ENCODE data around the gene CALHM2. TPM values are rescaled to one million over a fixed set of nuclear protein-coding genes. Genes with fewer than 3 reads are reported as not detected.
A peak's percentile ranks its signal among the peaks of the same experiment; 100 is the strongest.

Gene CALHM2
- total and polyA plus RNA-seq, 2 of the 13 experiments (the other 11 are each of a cell fraction or from before 2014, with no cell fraction given) = 0.15 TPM; not detected in 1

- CTCF ChIA-PET (ENCODE audit: low intra/inter-chr PET ratio, low total read pairs) = no interaction called here
- in situ Hi-C loops (cut with HindIII; ENCODE audit: extremely low pct_ligation_motif_present, low pct_unique_long_range_greater_than_20kb) = no loop called here
- H2AFZ ChIP-seq (ENCODE audit: low read length) = no peak overlapping the region
- H3K79me2 ChIP-seq (ENCODE audit: insufficient read depth, low read length) = no peaks in the 10 kb centered on the region
- no peaks in the 10 kb centered on the region for H3K9me3 ChIP-seq (ENCODE audit: low read length)
- no peak overlapping the region for H3K4me2 ChIP-seq (ENCODE audit: low read depth, low read length)
- no peak for TF ChIP-seq ZNF619 (CRISPR knock-in tag; IDR thresholded peaks at IDR 0.05)
- TF ChIP-seq EZH2 (conservative IDR thresholded peaks at IDR 0.05; ENCODE audit: low read depth, low read length) = peak; percentile 74
- 13% methylated on average over 2 of the region's 5 CpGs for WGBS (ENCODE audit: low lambda C conversion rate)
- H3K9ac ChIP-seq (ENCODE audit: insufficient read depth, low read depth, low read length) = no peak overlapping the region
- no peaks in the 10 kb centered on the region for H3K36me3 ChIP-seq (replicated peaks in 1 of 2; ENCODE audit: control insufficient read depth in 1 of 2, insufficient read depth in 2 of 2, low read length in 2 of 2)
- no peaks in the 10 kb centered on the region for H3K4me1 ChIP-seq (ENCODE audit: insufficient read depth, low read length)
- ATAC-seq = no peak; the same call in 2 of the 3 replicates
- no TSS peak for BruUV-seq (replicated peaks)
- H3K4me3 ChIP-seq (replicated peaks in 1 of 3; ENCODE audit: insufficient read depth in 1 of 3, low read depth in 2 of 3, low read length in 3 of 3) = no peak overlapping the region
- no peak for FAIRE-seq
- H3K27ac ChIP-seq (ENCODE audit: extremely low read length, insufficient read depth, low read length) = no peak overlapping the region
- no peak for DNase-seq (ENCODE audit: low spot score)
- peaks cover 8 to 84% of the 10 kb centered on the region in 2 experiments; a peak in 4 of 5 replicates for H3K27me3 ChIP-seq (ENCODE audit: control insufficient read depth in 1 of 2, insufficient read depth in 2 of 2, low read length in 2 of 2)
- intact Hi-C loops (cut with micrococcal nuclease; ENCODE audit: unreplicated experiment) = no loop called here
- POLR2A ChIA-PET = interaction anchor here (0.7 kb wide), 1 partner anchor 12 kb away, joined by 4 read pairs; no protein-coding TSS in a partner anchor
- no peaks in the 10 kb centered on the region for H4K20me1 ChIP-seq (ENCODE audit: insufficient read depth, low read length)
These were observed 40.6 kb upstream of the CALHM2 start for GRCh38 chr10:103492655-103493261.

- intact Hi-C loops (cut with micrococcal nuclease; ENCODE audit: unreplicated experiment) (no loop called here), in situ Hi-C loops (cut with HindIII; ENCODE audit: extremely low pct_ligation_motif_present, low pct_unique_long_range_greater_than_20kb) (no loop called here)
- CTCF ChIA-PET (ENCODE audit: low intra/inter-chr PET ratio, low total read pairs) = no interaction called here
- Histone ChIP-seq H3K27ac (ENCODE audit: extremely low read length, insufficient read depth, low read length) (no peak overlapping the region), H3K4me2 (ENCODE audit: low read depth, low read length) (no peak overlapping the region), H3K36me3 (replicated peaks in 1 of 2; ENCODE audit: control insufficient read depth in 1 of 2, insufficient read depth in 2 of 2, low read length in 2 of 2) (no peaks in the 10 kb centered on the region), H3K4me1 (ENCODE audit: insufficient read depth, low read length) (no peaks in the 10 kb centered on the region), H3K4me3 (replicated peaks in 1 of 3; ENCODE audit: insufficient read depth in 1 of 3, low read depth in 2 of 3, low read length in 3 of 3) (no peak overlapping the region), H3K27me3 (ENCODE audit: control insufficient read depth in 1 of 2, insufficient read depth in 2 of 2, low read length in 2 of 2) (peaks cover 8 to 79% of the 10 kb centered on the region in 2 experiments; a peak in 4 of 5 replicates), H2AFZ (ENCODE audit: low read length) (no peak overlapping the region), H3K9ac (ENCODE audit: insufficient read depth, low read depth, low read length) (no peak overlapping the region), H4K20me1 (ENCODE audit: insufficient read depth, low read length) (no peaks in the 10 kb centered on the region), H3K9me3 (ENCODE audit: low read length) (no peaks in the 10 kb centered on the region), H3K79me2 (ENCODE audit: insufficient read depth, low read length) (no peaks in the 10 kb centered on the region)
- peak; percentile 25 for DNase-seq (ENCODE audit: low spot score)
- BruUV-seq (replicated peaks) = no TSS peak
- POLR2A ChIA-PET = interaction anchor here (0.7 kb wide), 1 partner anchor 13 kb away, joined by 4 read pairs; no protein-coding TSS in a partner anchor
- peak; percentile 31 for ATAC-seq
- no peak for FAIRE-seq
- WGBS (ENCODE audit: low lambda C conversion rate) = 15% methylated on average over 7 of the region's 7 CpGs
- no peak for TF ChIP-seq PRMT3 (CRISPR knock-in tag; IDR thresholded peaks at IDR 0.05; ENCODE audit: borderline replicate concordance, low read depth)
- TF ChIP-seq, protein P1, sequence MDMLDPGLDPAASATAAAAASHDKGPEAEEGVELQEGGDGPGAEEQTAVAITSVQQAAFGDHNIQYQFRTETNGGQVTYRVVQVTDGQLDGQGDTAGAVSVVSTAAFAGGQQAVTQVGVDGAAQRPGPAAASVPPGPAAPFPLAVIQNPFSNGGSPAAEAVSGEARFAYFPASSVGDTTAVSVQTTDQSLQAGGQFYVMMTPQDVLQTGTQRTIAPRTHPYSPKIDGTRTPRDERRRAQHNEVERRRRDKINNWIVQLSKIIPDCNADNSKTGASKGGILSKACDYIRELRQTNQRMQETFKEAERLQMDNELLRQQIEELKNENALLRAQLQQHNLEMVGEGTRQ (IDR thresholded peaks at IDR 0.05; ENCODE audit: low read depth, low read length) = 0 out of 2 replicates have a peak, but pooled peaks have one; percentile 17
- TF ChIP-seq, protein P1 (CRISPR knock-in tag; IDR thresholded peaks at IDR 0.05; ENCODE audit: borderline replicate concordance) = no peak
- TF ChIP-seq, protein P2, sequence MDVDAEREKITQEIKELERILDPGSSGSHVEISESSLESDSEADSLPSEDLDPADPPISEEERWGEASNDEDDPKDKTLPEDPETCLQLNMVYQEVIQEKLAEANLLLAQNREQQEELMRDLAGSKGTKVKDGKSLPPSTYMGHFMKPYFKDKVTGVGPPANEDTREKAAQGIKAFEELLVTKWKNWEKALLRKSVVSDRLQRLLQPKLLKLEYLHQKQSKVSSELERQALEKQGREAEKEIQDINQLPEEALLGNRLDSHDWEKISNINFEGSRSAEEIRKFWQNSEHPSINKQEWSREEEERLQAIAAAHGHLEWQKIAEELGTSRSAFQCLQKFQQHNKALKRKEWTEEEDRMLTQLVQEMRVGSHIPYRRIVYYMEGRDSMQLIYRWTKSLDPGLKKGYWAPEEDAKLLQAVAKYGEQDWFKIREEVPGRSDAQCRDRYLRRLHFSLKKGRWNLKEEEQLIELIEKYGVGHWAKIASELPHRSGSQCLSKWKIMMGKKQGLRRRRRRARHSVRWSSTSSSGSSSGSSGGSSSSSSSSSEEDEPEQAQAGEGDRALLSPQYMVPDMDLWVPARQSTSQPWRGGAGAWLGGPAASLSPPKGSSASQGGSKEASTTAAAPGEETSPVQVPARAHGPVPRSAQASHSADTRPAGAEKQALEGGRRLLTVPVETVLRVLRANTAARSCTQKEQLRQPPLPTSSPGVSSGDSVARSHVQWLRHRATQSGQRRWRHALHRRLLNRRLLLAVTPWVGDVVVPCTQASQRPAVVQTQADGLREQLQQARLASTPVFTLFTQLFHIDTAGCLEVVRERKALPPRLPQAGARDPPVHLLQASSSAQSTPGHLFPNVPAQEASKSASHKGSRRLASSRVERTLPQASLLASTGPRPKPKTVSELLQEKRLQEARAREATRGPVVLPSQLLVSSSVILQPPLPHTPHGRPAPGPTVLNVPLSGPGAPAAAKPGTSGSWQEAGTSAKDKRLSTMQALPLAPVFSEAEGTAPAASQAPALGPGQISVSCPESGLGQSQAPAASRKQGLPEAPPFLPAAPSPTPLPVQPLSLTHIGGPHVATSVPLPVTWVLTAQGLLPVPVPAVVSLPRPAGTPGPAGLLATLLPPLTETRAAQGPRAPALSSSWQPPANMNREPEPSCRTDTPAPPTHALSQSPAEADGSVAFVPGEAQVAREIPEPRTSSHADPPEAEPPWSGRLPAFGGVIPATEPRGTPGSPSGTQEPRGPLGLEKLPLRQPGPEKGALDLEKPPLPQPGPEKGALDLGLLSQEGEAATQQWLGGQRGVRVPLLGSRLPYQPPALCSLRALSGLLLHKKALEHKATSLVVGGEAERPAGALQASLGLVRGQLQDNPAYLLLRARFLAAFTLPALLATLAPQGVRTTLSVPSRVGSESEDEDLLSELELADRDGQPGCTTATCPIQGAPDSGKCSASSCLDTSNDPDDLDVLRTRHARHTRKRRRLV (CRISPR knock-in tag; IDR thresholded peaks at IDR 0.05) = no peak
- peak; percentile 73 for TF ChIP-seq FOSL2 (CRISPR knock-in tag; IDR thresholded peaks at IDR 0.05)
These were observed 39.7 kb upstream of the CALHM2 start for GRCh38 chr10:103491729-103492364.
